Measurements from ENCODE around the gene PAQR7.

DNA sequence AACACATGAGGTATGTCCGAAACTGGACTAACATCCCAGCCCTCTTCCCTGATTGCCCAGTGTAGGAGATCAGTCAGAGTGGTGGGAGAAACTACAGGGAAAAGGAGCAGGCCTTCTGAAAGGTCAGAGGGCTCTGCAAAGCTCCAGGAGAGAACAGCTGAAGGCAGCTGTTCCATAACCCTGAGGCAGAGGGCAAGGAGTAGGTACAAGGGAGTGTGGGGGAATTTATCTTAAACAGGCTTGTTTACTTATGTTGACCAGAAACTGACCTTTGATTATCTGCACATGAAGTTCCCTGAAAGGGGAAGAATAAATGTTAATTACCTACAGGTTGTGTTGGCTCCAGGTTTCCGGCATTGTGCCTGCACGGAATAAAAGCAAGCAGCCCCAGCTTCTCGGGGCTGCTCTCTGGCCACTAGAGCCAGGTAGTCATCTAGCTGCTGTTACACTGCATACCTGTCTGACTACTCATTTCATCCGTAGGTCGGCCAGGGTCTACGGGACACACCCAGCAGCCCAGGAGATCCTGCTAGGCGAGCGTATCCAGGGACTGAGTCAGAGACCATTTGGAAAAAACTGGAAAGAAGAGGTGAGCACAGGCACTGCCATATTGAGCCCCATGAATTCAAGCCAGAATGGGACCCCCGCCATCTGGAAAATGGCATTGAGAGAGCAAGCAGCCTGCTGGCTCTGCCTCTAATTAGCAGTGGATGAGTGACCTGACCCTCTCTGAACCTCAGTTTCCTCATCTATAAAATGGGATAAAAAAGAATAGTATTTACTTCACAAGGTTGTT lies 14.9 kb upstream of the PAQR7 start:
- TF ChIP-seq, protein P1, sequence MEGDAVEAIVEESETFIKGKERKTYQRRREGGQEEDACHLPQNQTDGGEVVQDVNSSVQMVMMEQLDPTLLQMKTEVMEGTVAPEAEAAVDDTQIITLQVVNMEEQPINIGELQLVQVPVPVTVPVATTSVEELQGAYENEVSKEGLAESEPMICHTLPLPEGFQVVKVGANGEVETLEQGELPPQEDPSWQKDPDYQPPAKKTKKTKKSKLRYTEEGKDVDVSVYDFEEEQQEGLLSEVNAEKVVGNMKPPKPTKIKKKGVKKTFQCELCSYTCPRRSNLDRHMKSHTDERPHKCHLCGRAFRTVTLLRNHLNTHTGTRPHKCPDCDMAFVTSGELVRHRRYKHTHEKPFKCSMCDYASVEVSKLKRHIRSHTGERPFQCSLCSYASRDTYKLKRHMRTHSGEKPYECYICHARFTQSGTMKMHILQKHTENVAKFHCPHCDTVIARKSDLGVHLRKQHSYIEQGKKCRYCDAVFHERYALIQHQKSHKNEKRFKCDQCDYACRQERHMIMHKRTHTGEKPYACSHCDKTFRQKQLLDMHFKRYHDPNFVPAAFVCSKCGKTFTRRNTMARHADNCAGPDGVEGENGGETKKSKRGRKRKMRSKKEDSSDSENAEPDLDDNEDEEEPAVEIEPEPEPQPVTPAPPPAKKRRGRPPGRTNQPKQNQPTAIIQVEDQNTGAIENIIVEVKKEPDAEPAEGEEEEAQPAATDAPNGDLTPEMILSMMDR (conservative IDR thresholded peaks at IDR 0.05; ENCODE audit: low read depth, low read length) = no peak
- TF ChIP-seq EZH2phosphoT487 (IDR thresholded peaks at IDR 0.05; ENCODE audit: borderline replicate concordance, low read length) = no peak
- TF ChIP-seq EZH2 (IDR thresholded peaks at IDR 0.05; ENCODE audit: low read length, unreplicated experiment) = no peak

Data from PC-3 (cell line).